HG02798 (cell line): ENCODE measurements around the gene TCP1.
"Not testable (repeated sequence)": the region's sequence is repeated elsewhere in the genome, so short reads cannot be mapped to it uniquely, and the experiment has no call there.

ENCODE experiments used
- ATAC-seq: cut with Tn5 transposase; IDR thresholded peaks from one replicate; pipeline ENCODE4 v1.9.1; 2021; ENCODE audit warnings: mild to moderate bottlenecking; ENCODE audit not compliant: unreplicated experiment, poor library complexity

TCP1 gene

GRCh38 chr6:159817951-159818739 lies 28.7 kb upstream of the TCP1 start:
- no peak for ATAC-seq

GRCh38 chr6:159816775-159817174 lies 27.4 kb upstream of the TCP1 start:
- ATAC-seq = not testable (repeated sequence)

GRCh38 chr6:159815410-159815809 lies 26.0 kb upstream of the TCP1 start:
- no peak for ATAC-seq

- no peak for ATAC-seq
These were observed 24.4 kb upstream of the TCP1 start for GRCh38 chr6:159813781-159814180.

- no peak for ATAC-seq
These were observed 19.7 kb upstream of the TCP1 start for GRCh38 chr6:159809149-159809548.

- ATAC-seq = no peak
These were observed 19.2 kb upstream of the TCP1 start for GRCh38 chr6:159808647-159809046.

GRCh38 chr6:159807150-159807858 lies 17.9 kb upstream of the TCP1 start:
- ATAC-seq = no peak

- no peak for ATAC-seq
These were observed 16.6 kb upstream of the TCP1 start for GRCh38 chr6:159806021-159806458.

- ATAC-seq = no peak
These were observed 16.1 kb upstream of the TCP1 start for GRCh38 chr6:159805440-159806020.

- no peak for ATAC-seq
These were observed 15.1 kb upstream of the TCP1 start for GRCh38 chr6:159804504-159804903.

- no peak for ATAC-seq
These were observed 12.5 kb upstream of the TCP1 start for GRCh38 chr6:159801935-159802334.

- ATAC-seq = no peak
These were observed 10.9 kb upstream of the TCP1 start, which contains the start of gene PNLDC1 for GRCh38 chr6:159800141-159800865. Gene PNLDC1, plus strand, starts transcription at chr6:159800276. Its CDS starts 32 bp downstream, at chr6:159800308.

GRCh38 chr6:159797554-159797953 lies 8.2 kb upstream of the TCP1 start:
- ATAC-seq = no peak

GRCh38 chr6:159794976-159795375 lies 5.6 kb upstream of the TCP1 start:
- not testable (repeated sequence) for ATAC-seq

GRCh38 chr6:159790956-159791598 lies 1.7 kb upstream of the TCP1 start:
- ATAC-seq = no peak

- ATAC-seq = peak; percentile 83
These were observed 950 bp upstream of the TCP1 start, which contains the start of gene MRPL18 for GRCh38 chr6:159790149-159790955. Gene MRPL18, plus strand, starts transcription at chr6:159790467. Its CDS starts 121 bp downstream, at chr6:159790588.

- no peak for ATAC-seq
These were observed 537 bp downstream of the TCP1 start for GRCh38 chr6:159788753-159789376.

GRCh38 chr6:159788276-159788675 lies 1.1 kb downstream of the TCP1 start:
- ATAC-seq = no peak
